ENCODE measurements around the gene FGD6.

FGD6 gene

GRCh38 chr12:95214466-95214865 lies 2.8 kb downstream of the FGD6 start:
- H3K4me3 ChIP-seq (ENCODE audit: low read length), result no peak overlapping the region
- TF ChIP-seq CTCF (conservative IDR thresholded peaks at IDR 0.05; ENCODE audit: low read length), result no peak
- no peak for DNase-seq (ENCODE audit: low read depth)

GRCh38 chr12:95213928-95214327 lies 3.3 kb downstream of the FGD6 start:
- DNase-seq (ENCODE audit: low read depth), result no peak
- no peak overlapping the region for H3K4me3 ChIP-seq (ENCODE audit: low read length)
- TF ChIP-seq CTCF (conservative IDR thresholded peaks at IDR 0.05; ENCODE audit: low read length), result no peak

GRCh38 chr12:95213119-95213518 lies 4.1 kb downstream of the FGD6 start:
- TF ChIP-seq CTCF (conservative IDR thresholded peaks at IDR 0.05; ENCODE audit: low read length), result no peak
- H3K4me3 ChIP-seq (ENCODE audit: low read length), result no peak overlapping the region
- no peak for DNase-seq (ENCODE audit: low read depth)

DNA sequence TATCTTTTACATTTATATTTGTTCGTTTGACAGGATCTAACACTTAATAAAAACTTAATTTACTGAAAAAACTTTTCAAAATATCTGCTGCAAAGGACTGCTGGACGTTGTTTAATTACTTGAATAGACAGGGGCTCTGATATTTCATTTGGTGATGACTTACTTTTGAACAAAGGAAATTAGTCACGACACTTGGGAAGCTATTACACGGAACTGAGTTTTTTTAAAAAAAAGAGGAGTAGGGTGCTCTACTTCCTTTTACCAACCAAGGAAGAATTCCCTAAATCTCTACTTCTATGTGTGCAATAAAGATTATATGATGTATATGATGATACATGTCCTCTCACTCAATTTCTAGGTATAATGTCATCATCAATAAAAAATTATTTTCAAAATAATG lies 4.7 kb downstream of the FGD6 start:
- H3K4me3 ChIP-seq (ENCODE audit: low read length), result no peak overlapping the region
- no peak for DNase-seq (ENCODE audit: low read depth)
- no peak for TF ChIP-seq CTCF (conservative IDR thresholded peaks at IDR 0.05; ENCODE audit: low read length)

GRCh38 chr12:95208678-95209077 lies 8.6 kb downstream of the FGD6 start:
- DNase-seq (ENCODE audit: low read depth), result no peak
- H3K4me3 ChIP-seq (ENCODE audit: low read length), result no peak overlapping the region
- TF ChIP-seq CTCF (conservative IDR thresholded peaks at IDR 0.05; ENCODE audit: low read length), result no peak

DNA sequence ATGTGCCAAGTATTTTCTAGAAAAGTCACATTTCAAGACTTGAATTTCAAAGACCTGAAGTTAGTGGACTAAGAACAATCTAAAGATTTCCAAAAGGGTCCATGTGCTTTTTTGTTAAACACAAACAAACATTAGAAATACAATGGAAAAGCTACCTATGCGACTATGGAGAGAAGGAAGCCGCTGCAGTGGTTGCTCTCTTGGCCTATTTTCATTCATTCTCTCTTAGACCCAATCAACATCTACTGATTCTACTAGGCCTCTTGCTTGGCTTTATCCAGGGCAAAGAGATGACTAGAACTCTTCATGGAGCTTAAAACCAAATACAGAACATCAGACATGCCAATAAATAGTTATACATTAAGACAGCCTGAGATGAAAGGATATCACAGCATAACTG lies 9.9 kb downstream of the FGD6 start:
- TF ChIP-seq CTCF (conservative IDR thresholded peaks at IDR 0.05; ENCODE audit: low read length), result no peak
- H3K4me3 ChIP-seq (ENCODE audit: low read length), result no peak overlapping the region
- DNase-seq (ENCODE audit: low read depth), result no peak

- no peak for TF ChIP-seq CTCF (conservative IDR thresholded peaks at IDR 0.05; ENCODE audit: low read length)
- DNase-seq (ENCODE audit: low read depth), result no peak
Measured at GRCh38 chr12:95206916-95207315, 10.4 kb downstream of the FGD6 start.

More at GRCh38 chr12:95206916-95207315, 10.4 kb downstream of the FGD6 start:
- no peak overlapping the region for H3K4me3 ChIP-seq (ENCODE audit: low read length)

Measured in AG10803 (cell line).